ENCODE data around the gene PIP4K2C.

The PIP4K2C gene

DNA sequence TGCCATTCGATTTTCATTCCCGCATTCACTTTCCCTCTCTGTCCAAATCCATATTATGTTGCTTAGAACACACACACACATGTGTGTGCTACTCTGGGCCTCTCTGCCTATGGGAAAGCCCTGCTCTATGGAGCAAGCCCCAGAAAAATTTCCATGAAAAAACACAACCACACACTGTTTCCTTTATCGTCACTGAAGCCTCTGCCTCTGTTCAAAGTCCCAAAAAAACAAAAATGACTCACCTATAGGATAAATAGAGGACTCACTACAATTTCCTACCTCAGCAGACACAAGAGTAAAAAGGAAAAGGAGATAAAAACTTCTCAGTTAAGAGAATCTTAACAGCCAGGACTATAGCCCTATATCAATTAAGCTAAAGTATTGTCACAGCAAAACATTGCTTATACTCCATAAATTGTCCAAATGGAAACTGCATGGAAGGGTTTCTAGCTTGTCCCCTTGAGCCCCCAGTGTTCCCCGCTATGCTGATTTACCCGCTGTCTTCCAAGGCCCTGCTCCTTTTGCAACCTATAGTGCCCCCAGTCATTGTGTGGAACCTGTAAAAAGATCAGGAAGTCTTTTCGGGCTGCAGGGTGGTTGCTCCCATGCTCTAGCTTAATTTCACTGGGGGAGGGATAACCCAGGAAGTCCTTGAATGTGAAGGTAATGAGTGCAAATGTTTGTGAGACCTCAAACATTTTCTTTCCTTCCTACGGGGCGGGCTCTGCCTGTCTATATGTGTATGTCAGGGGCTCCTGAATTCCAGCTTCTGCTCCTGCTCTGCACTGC lies 11.1 kb upstream of the PIP4K2C start:
- no peak overlapping the region for H2BK120ac ChIP-seq (ENCODE audit: low read depth, low read length)
- no peak overlapping the region for H3K4ac ChIP-seq (ENCODE audit: low read depth, low read length)
- H3K18ac ChIP-seq (ENCODE audit: low read length) = no peak overlapping the region
- H3K23ac ChIP-seq (ENCODE audit: low read length) = no peak overlapping the region
- H3K4me2 ChIP-seq (ENCODE audit: low read length) = no peak overlapping the region
- H3K4me3 ChIP-seq (ENCODE audit: low read length) = no peak overlapping the region
- H3K27ac ChIP-seq (ENCODE audit: low read depth, low read length) = no peak overlapping the region
- no peak overlapping the region for H2BK15ac ChIP-seq (replicated peaks; ENCODE audit: low read depth)
- no peak overlapping the region for H2BK5ac ChIP-seq (ENCODE audit: low read length)
- H3K56ac ChIP-seq (ENCODE audit: low read length) = no peak overlapping the region
- no peak overlapping the region for H3K9ac ChIP-seq (ENCODE audit: low read length)
- no peak overlapping the region for H2AK5ac ChIP-seq (ENCODE audit: low read length)
- H3K79me2 ChIP-seq (ENCODE audit: control insufficient read depth, insufficient read depth, low read length) = no peaks in the 10 kb centered on the region
- no peak overlapping the region for H4K5ac ChIP-seq (ENCODE audit: low read length)
- DNase-seq = no peak
- no peak overlapping the region for H4K8ac ChIP-seq (ENCODE audit: low read depth, low read length)
- H3K79me1 ChIP-seq (ENCODE audit: low read length) = no peaks in the 10 kb centered on the region
- peaks cover 2% of the 10 kb centered on the region for H3K4me1 ChIP-seq (ENCODE audit: control insufficient read depth, low read depth, low read length)
- no CpG with 5 or more reads among the region's 8 CpGs for WGBS (ENCODE audit: extremely low coverage, insufficient coverage, low lambda C conversion rate)
- H3K36me3 ChIP-seq (ENCODE audit: control insufficient read depth, insufficient read depth, low read length) = peaks cover 1% of the 10 kb centered on the region
- H3K27me3 ChIP-seq (ENCODE audit: insufficient read depth, low read length, poor library complexity) = no peaks in the 10 kb centered on the region

DNA sequence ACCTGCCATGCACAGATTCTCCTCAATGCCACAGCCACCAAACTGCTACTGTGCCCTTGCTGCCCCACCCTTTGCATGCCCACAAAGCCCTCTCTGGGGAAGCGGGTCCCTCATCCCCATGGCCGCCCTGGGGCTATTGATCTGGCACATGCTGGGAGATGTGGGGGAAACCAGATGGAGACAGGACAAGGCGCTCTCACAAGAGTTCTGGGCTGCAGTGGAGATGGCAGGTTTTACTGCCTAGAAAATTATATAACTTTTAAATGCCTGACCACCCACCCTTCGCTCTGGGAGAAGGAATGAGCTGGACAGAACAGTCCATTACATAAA lies 10.6 kb upstream of the PIP4K2C start:
- peaks cover 2% of the 10 kb centered on the region for H3K4me1 ChIP-seq (ENCODE audit: control insufficient read depth, low read depth, low read length)

DNA sequence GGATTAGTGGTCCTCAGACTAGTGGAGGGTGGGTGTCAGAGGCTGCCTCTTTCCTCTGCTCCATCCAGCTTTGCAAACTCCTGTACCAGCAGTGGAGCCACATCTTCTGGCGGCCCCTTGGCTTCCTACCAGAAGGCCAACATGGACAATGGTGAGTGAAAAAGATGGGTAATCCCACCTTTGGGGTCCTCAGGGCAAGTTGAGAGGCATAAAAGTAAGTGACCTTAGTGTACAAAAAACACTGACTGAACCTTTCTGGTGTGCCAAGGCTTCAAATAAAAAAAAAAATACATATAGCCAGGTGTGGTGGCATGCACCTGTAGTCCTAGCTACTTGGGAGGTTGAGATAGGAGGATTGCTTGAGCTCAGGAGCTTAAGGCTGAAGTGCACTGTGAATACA lies 9.2 kb upstream of the PIP4K2C start:
- Histone ChIP-seq H3K79me1 (ENCODE audit: low read length) (no peaks in the 10 kb centered on the region), H3K27ac (ENCODE audit: low read depth, low read length) (no peak overlapping the region), H2AK5ac (ENCODE audit: low read length) (no peak overlapping the region), H3K4me2 (ENCODE audit: low read length) (no peak overlapping the region), H3K27me3 (ENCODE audit: insufficient read depth, low read length, poor library complexity) (no peaks in the 10 kb centered on the region), H3K9ac (ENCODE audit: low read length) (no peak overlapping the region), H3K4me1 (ENCODE audit: control insufficient read depth, low read depth, low read length) (peaks cover 2% of the 10 kb centered on the region), H3K79me2 (ENCODE audit: control insufficient read depth, insufficient read depth, low read length) (no peaks in the 10 kb centered on the region), H3K23ac (ENCODE audit: low read length) (no peak overlapping the region), H3K36me3 (ENCODE audit: control insufficient read depth, insufficient read depth, low read length) (no peaks in the 10 kb centered on the region), H4K8ac (ENCODE audit: low read depth, low read length) (no peak overlapping the region), H3K56ac (ENCODE audit: low read length) (no peak overlapping the region), H3K4me3 (ENCODE audit: low read length) (no peak overlapping the region), H2BK5ac (ENCODE audit: low read length) (no peak overlapping the region), H3K4ac (ENCODE audit: low read depth, low read length) (no peak overlapping the region), H3K18ac (ENCODE audit: low read length) (no peak overlapping the region), H2BK15ac (replicated peaks; ENCODE audit: low read depth) (no peak overlapping the region), H4K5ac (ENCODE audit: low read length) (no peak overlapping the region), H2BK120ac (ENCODE audit: low read depth, low read length) (no peak overlapping the region)
- no peak for DNase-seq
- no CpG with 5 or more reads among the region's 1 CpG for WGBS (ENCODE audit: extremely low coverage, insufficient coverage, low lambda C conversion rate)

More for the DNA sequence above, 10.6 kb upstream of the PIP4K2C start:
- no peak overlapping the region for H2BK5ac ChIP-seq (ENCODE audit: low read length)
- H3K4me2 ChIP-seq (ENCODE audit: low read length) = no peak overlapping the region
- no peak overlapping the region for H3K23ac ChIP-seq (ENCODE audit: low read length)
- no peaks in the 10 kb centered on the region for H3K79me1 ChIP-seq (ENCODE audit: low read length)
- H3K79me2 ChIP-seq (ENCODE audit: control insufficient read depth, insufficient read depth, low read length) = no peaks in the 10 kb centered on the region
- H3K56ac ChIP-seq (ENCODE audit: low read length) = no peak overlapping the region
- H3K4ac ChIP-seq (ENCODE audit: low read depth, low read length) = no peak overlapping the region
- no peak overlapping the region for H4K8ac ChIP-seq (ENCODE audit: low read depth, low read length)
- H3K27me3 ChIP-seq (ENCODE audit: insufficient read depth, low read length, poor library complexity) = no peaks in the 10 kb centered on the region
- H2AK5ac ChIP-seq (ENCODE audit: low read length) = no peak overlapping the region
- H3K36me3 ChIP-seq (ENCODE audit: control insufficient read depth, insufficient read depth, low read length) = peaks cover 1% of the 10 kb centered on the region
- no peak overlapping the region for H2BK120ac ChIP-seq (ENCODE audit: low read depth, low read length)
- DNase-seq = no peak
- H3K4me3 ChIP-seq (ENCODE audit: low read length) = no peak overlapping the region
- no peak overlapping the region for H3K9ac ChIP-seq (ENCODE audit: low read length)
- H3K18ac ChIP-seq (ENCODE audit: low read length) = no peak overlapping the region
- no CpG with 5 or more reads among the region's 4 CpGs for WGBS (ENCODE audit: extremely low coverage, insufficient coverage, low lambda C conversion rate)
- no peak overlapping the region for H2BK15ac ChIP-seq (replicated peaks; ENCODE audit: low read depth)
- H3K27ac ChIP-seq (ENCODE audit: low read depth, low read length) = no peak overlapping the region
- no peak overlapping the region for H4K5ac ChIP-seq (ENCODE audit: low read length)

- H3K79me2 ChIP-seq (ENCODE audit: control insufficient read depth, insufficient read depth, low read length) = no peaks in the 10 kb centered on the region
- no peaks in the 10 kb centered on the region for H3K27me3 ChIP-seq (ENCODE audit: insufficient read depth, low read length, poor library complexity)
- no peak overlapping the region for H3K27ac ChIP-seq (ENCODE audit: low read depth, low read length)
- no peak overlapping the region for H3K4ac ChIP-seq (ENCODE audit: low read depth, low read length)
- H2AK5ac ChIP-seq (ENCODE audit: low read length) = no peak overlapping the region
- no peak overlapping the region for H3K9ac ChIP-seq (ENCODE audit: low read length)
- H2BK5ac ChIP-seq (ENCODE audit: low read length) = no peak overlapping the region
- H2BK15ac ChIP-seq (replicated peaks; ENCODE audit: low read depth) = no peak overlapping the region
- no CpG with 5 or more reads among the region's 1 CpG for WGBS (ENCODE audit: extremely low coverage, insufficient coverage, low lambda C conversion rate)
- H3K4me3 ChIP-seq (ENCODE audit: low read length) = no peak overlapping the region
- H4K8ac ChIP-seq (ENCODE audit: low read depth, low read length) = no peak overlapping the region
- H3K23ac ChIP-seq (ENCODE audit: low read length) = no peak overlapping the region
- H2BK120ac ChIP-seq (ENCODE audit: low read depth, low read length) = no peak overlapping the region
- no peaks in the 10 kb centered on the region for H3K36me3 ChIP-seq (ENCODE audit: control insufficient read depth, insufficient read depth, low read length)
- H3K79me1 ChIP-seq (ENCODE audit: low read length) = no peaks in the 10 kb centered on the region
- DNase-seq = no peak
- H3K18ac ChIP-seq (ENCODE audit: low read length) = no peak overlapping the region
- H3K4me1 ChIP-seq (ENCODE audit: control insufficient read depth, low read depth, low read length) = peaks cover 2% of the 10 kb centered on the region
- H3K56ac ChIP-seq (ENCODE audit: low read length) = no peak overlapping the region
- H4K5ac ChIP-seq (ENCODE audit: low read length) = no peak overlapping the region
- H3K4me2 ChIP-seq (ENCODE audit: low read length) = no peak overlapping the region
Measured at GRCh38 chr12:57582440-57582839, 8.6 kb upstream of the PIP4K2C start.

DNA sequence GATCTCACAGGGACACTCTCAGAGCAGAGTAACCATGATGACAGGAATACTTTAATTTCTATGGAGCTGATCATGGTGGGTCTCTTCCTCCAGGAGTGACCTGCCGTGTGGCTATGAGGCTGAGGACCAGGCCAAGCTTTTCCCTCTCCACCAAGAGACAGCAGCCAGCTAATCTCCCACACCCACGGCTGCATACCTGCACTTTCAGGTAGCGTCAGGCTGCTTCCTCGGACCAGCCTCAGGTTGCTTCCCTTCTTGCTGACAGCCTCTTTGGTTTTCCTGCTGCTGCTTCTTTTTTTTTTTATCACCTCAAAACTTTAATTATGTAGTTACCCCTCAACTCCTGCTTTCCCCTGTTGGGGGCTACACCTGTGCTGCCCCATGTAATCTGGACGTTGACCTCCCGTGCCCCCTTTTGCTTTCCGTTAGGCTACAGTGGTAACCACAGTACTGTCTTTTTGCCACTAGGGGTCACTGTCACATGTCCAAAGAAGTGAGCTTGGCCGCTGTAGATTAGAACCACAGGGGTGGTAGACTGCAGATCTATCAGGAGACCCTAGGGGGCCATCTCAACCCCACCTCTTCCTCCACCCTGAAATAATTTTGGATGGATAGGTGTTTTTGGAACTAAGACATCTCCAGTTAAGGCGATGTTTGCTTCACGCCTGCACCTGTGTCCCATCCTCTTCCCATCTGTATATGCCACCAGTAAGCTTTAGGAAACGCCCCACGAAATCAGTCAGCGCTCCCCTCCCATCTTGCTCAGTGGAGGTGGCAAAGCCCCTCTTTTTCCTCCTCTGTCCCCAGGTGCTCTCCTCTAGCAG lies 7.8 kb upstream of the PIP4K2C start:
- Histone ChIP-seq H3K4me1 (ENCODE audit: control insufficient read depth, low read depth, low read length) (peaks cover 2% of the 10 kb centered on the region), H2BK5ac (ENCODE audit: low read length) (no peak overlapping the region), H3K4ac (ENCODE audit: low read depth, low read length) (no peak overlapping the region), H4K8ac (ENCODE audit: low read depth, low read length) (no peak overlapping the region), H3K9ac (ENCODE audit: low read length) (no peak overlapping the region), H3K23ac (ENCODE audit: low read length) (no peak overlapping the region), H3K79me1 (ENCODE audit: low read length) (no peaks in the 10 kb centered on the region), H4K5ac (ENCODE audit: low read length) (no peak overlapping the region), H2BK120ac (ENCODE audit: low read depth, low read length) (no peak overlapping the region), H3K79me2 (ENCODE audit: control insufficient read depth, insufficient read depth, low read length) (no peaks in the 10 kb centered on the region), H3K27ac (ENCODE audit: low read depth, low read length) (no peak overlapping the region), H3K4me3 (ENCODE audit: low read length) (no peak overlapping the region), H3K18ac (ENCODE audit: low read length) (no peak overlapping the region), H2BK15ac (replicated peaks; ENCODE audit: low read depth) (no peak overlapping the region), H3K36me3 (ENCODE audit: control insufficient read depth, insufficient read depth, low read length) (no peaks in the 10 kb centered on the region), H3K56ac (ENCODE audit: low read length) (no peak overlapping the region), H2AK5ac (ENCODE audit: low read length) (no peak overlapping the region), H3K4me2 (ENCODE audit: low read length) (no peak overlapping the region), H3K27me3 (ENCODE audit: insufficient read depth, low read length, poor library complexity) (no peaks in the 10 kb centered on the region)
- DNase-seq = peak; percentile 94
- WGBS (ENCODE audit: extremely low coverage, insufficient coverage, low lambda C conversion rate) = no CpG with 5 or more reads among the region's 13 CpGs

Measured in mesendoderm (in vitro differentiated cells).